HG03575 (cell line): ENCODE data around the gene UBXN10.
"Not testable (repeated sequence)": the region's sequence is repeated elsewhere in the genome, so short reads cannot be mapped to it uniquely, and the experiment has no call there.

Source experiments
- ATAC-seq: cut with Tn5 transposase; IDR thresholded peaks from one replicate; pipeline ENCODE4 v1.9.1; 2021; ENCODE audit not compliant: unreplicated experiment, insufficient number of reproducible peaks, low FRiP score; ENCODE audit errors: extremely low read depth

Gene UBXN10

DNA sequence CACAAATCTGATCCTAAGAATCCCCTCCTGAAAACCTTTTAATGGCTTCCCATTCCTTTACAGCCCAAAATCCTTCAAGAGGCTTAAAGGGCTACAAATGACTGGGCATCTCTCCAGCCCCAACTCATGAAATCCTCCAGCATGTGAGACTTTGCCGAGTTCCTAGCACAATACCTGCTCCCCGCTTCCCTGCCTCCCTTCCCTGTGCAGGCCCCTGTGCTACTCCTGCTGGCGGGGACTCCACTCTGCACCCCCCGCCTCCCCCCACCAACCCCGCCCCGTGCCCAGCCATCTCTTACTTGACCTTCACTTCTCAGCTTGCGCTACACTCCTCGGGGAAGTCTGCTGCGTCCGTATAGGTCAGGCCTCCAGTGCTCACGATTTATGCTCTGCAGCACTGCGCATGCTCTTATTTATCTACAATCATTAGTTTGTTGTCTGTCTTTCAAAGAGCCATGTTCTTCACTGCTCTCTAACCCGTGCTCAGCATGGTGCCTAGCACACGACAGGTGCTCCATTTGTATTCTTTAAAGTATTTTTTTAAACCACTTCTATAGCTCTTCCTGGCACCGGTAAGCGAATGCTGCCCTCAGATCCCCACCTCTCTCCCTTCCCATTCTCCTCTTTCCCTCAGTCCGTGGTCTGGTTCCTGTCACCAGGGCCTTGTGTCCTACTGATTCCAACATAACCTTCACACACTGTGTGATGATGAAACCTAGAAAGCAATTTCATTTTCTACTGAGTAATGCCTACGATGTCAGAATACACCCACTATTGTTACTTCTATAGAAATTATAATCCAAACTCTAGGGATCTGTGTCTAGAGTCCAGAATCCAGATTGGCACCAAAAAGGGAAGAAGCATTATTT lies 37.9 kb downstream of the UBXN10 start:
- ATAC-seq: no peak

DNA sequence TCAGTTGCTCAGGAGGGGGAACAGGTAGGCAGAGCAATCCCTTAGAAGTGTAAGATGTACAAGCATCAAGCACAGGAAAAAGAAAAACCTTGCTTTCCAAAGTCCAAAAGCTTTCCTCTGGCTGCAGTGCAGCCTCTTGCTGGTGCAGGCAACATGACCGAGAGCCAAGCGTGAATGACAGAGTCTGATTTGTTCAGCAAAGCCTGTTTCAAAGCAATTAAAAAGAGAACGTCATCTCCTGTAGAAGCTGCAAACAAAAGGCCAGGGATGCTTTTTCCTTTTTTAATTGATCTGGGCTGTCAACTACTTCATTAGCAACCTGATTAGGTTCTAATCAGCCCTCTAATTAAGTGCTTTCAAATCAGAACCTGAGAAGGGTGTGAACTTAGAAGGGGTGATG lies 38.6 kb downstream of the UBXN10 start:
- ATAC-seq: no peak

DNA sequence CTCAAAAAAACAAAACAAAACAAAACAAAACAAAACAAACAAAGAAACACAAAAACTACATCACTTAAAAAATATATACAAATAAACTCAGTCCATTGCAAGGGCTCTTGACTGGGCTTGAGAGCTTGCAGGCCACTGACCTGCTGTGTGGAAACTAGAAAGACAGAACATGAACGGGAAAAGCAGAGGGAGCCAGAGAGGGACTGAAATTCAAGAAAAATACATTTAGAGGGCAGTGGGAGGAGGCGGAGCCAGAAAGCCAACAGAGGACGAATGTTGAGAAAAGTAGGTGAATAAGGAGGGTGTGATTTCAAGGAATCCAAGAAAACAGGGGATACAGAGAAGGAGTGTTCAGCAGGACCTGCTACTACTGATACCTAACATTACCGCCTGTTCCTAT lies 41.8 kb downstream of the UBXN10 start:
- ATAC-seq: no peak

DNA sequence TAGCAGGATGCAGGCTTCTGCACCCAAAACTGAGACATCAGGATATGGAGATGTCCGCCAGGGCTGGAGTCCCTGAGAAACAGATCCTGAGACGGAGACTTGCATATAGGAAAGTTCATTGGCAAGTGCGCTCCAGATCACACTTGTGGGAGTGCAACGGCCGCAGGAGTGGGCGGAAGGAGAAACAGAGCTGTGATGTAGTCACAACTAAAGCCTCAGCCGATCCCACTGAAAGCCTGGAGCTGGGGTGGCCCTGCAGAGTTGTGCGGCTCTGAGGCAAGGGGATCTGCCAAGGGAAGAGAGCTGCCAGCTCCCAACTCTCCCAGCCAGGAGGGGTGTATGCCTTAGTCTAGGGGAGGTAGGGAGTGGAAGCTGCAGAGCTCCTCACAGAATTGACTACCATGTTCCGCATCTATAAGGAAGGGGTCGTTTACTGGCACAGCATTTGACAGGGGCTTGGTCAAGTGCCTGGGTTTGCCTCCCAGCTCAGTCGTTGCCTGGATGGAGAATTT lies 42.5 kb downstream of the UBXN10 start:
- no peak for ATAC-seq

DNA sequence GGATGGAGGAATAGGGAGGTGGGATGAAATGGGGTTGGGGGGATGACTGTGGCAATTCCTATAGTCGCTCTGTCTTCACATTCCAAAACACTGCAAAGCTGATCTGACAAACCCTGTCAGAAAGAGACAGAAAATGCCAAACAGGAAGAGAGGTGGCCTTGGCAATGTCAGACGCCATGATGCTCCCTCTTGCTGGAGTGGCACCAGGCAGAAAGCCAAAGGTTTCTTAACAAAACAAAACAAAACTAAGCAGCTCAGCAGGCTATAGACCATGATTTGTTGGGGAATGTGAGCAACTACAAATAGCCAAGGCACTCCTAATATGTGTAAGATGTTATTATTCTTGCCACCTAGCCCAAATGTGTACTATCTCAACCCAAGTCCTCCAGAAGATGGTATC lies 43.3 kb downstream of the UBXN10 start:
- ATAC-seq: no peak

DNA sequence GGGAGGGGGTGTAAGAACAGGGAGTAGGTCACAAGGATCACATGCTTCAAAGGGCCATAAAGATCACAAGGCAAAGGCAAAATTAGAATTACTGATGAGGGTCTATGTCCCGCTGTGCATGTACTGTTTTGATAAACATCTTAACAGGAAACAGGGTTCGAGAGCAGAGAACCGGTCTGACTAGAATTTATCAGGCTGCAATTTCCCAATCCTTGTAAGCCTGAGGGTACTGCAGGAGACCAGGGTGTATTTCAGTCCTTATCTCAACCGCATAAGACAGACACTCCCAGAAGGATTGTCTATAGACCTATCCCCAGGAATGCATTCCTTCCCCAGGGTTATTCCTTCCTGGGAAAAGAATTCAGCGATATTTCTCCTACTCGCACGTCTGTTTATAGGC lies 46.7 kb downstream of the UBXN10 start:
- ATAC-seq: not testable (repeated sequence)

DNA sequence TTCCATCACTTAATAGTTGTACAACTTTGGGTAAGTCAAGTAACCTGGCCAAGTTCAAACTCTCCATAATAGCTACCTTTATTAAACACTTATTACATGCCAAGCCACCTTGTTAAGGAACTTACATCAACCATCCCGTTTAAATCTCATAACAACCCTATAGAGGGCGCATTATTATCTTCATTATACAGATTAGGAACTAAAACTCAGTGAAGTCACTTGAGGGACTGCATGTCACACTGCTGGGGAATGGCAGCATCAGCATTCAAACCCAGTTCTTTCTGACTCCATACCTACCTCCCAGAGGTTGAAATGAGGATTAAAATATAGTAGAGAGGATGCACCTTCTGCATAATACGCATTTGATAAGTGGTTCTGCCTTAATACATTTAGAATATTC lies 47.5 kb downstream of the UBXN10 start:
- no peak for ATAC-seq

DNA sequence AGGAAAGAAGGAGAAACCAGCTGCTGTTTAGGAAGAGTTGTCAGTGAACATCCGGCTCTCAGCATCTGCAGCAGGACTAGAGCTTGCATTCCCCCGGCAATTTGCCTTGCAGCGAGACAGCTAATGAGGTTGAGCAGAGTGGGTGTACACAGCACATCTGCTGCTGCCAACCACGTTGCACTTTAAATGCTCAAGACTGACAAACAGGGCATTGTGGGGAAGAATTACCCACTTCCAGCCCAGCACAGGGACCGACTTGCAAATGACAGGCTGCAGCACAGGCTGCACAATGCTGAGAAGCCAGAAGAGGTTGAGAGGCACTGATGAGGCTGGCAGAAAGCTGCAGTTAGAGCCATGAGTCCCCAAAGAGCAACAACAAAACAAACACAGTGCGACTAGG lies 48.0 kb downstream of the UBXN10 start:
- ATAC-seq: no peak

DNA sequence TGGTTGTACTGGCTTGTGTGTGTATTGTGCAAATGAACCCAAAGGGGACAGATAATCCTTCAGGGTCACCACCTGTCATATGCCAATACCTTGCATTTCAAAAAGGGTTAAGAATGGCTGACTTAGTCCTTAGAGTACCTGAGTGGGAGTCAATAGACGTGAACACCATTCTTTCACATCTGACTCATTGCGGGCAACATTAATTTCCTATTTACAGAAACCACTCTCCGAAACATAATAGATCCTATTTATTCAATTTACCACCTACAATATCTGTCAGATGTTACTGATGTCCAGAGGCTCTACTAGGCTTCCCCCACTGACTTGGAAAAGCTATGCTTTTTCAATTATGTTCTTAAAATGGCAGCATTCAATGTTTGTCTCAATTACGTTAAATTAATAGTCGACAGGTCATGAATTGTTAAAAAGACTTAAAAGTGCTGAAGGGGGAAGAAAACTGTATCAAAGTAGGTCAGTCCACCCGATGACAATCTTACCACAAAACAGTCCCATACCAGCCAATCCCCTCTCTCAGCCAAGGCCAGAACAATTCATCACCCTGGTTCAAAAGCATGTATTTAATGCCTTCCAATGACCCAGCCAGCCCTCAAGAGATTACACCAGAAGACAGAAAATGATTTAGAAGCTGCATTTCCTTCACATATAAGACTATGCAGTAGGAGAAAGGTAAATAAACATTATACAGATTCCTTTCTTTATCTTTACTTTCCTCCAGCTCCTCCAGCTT lies 49.1 kb downstream of the UBXN10 start:
- ATAC-seq: no peak

DNA sequence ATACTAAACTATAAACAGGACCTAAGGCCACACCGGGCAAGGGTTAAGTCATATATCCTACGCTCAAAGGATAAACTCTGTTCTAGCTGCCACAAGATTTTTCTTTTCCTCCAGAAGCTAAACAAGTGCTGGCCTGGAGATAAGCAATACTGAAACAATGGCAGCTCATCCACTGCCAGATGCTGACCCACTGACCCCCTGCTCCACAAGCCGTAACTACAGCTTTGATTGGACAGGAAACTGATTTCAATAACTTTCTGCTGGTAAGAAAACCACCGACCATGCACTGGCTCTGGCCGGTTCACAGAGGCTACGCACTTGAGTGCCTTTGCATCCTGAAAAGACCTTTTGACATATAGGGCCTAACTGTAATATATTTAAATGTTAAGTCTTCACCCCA lies 51.8 kb downstream of the UBXN10 start:
- ATAC-seq: no peak

DNA sequence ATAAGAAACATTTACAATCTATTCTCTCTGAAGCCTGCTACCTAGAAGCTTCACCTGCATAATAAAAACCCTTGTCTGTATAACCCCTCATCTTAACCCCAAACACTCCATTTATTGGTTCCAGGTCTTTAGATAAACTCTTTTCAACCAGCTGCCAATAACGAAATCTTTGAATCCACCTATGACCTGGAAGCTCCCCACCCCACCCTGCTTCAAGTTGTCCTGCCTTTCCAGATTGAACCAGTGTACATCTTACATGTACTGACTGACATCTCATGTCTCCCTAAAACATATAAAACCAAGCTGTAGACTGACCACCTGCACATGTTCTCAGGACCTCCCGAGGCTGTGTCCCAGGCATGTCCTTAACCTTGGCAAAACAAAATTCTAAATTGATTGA lies 54.1 kb downstream of the UBXN10 start:
- no peak for ATAC-seq

DNA sequence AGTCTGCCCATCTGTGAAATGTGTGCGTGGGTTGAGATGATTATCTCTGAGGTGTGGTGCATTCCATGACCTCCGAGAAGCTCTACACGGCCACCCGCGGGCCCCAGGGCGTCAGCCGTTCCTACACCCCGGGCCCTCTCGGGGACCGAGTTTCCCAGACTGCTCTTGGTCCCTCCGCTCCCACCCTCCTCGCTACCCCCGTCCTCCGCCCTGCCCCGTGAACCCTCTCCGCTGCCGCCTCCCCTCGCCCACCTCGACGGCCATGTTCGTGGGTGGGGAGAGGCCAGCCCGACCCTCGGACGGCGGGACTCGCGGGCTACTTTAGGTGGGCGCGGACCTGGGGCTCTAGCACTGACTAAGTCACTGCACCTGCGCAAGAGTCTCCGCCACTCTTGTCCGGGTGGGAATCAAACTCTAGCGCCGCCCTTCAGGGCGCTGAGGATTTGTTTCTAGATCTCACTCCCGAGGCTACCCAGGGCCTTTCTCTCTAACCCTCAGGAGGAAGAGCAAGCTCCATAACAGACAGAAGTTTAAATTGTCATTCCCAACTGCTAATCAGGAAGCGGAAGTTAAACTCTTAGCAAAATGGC lies 57.1 kb downstream of the UBXN10 start:
- ATAC-seq: no peak
